GM23338 (cell line): ENCODE results near the gene GDPD4. TPM values are rescaled to one million over a fixed set of nuclear protein-coding genes. Genes with fewer than 3 reads are reported as not detected.

Experiments
- ATAC-seq: fragments of 200-7000 bp; cut with Tn5 transposase; 3 replicates; pipeline ENCODE4 v1.9.1; 2020
- DNase-seq: peaks from one replicate; pipeline ENCODE4 v3.0.0-alpha.2; 2015; ENCODE audit warnings: low spot score
- H2AFZ ChIP-seq: fragments of 200-600 bp; sonication (generic); 2 replicates; pipeline ENCODE4 v1.8.0; 2016; ENCODE audit warnings: antibody characterized with exemption, mild to moderate bottlenecking, moderate library complexity
- H3F3A ChIP-seq: fragments of 200-600 bp; sonication (generic); replicated peaks from 2 replicates; pipeline ENCODE4 v1.8.0; 2017; ENCODE audit warnings: antibody characterized with exemption, mixed run types, low read depth
- H3K27ac ChIP-seq: fragments of 200-600 bp; sonication (generic); 2 replicates; pipeline ENCODE4 v1.6.1; 2016; ENCODE audit warnings: low read depth
- H3K27me3 ChIP-seq: fragments of 200-600 bp; sonication (generic); 2 replicates; pipeline ENCODE4 v1.8.0; 2016; ENCODE audit warnings: mild to moderate bottlenecking, mixed run types, moderate library complexity; ENCODE audit not compliant: insufficient read depth
- H3K36me3 ChIP-seq: fragments of 200-600 bp; sonication (generic); 2 replicates; pipeline ENCODE4 v1.8.0; 2016; ENCODE audit warnings: mild to moderate bottlenecking; ENCODE audit not compliant: insufficient read depth
- H3K4me1 ChIP-seq: fragments of 200-600 bp; sonication (generic); 2 replicates; pipeline ENCODE4 v1.8.0; 2016; ENCODE audit warnings: mild to moderate bottlenecking, moderate library complexity; ENCODE audit not compliant: insufficient read depth
- H3K4me2 ChIP-seq: fragments of 200-600 bp; sonication (generic); 2 replicates; pipeline ENCODE4 v1.7.1; 2017; ENCODE audit warnings: mixed run types
- H3K4me3 ChIP-seq: fragments of 200-600 bp; sonication (generic); 2 replicates; pipeline ENCODE4 v1.6.1; 2016; ENCODE audit warnings: mixed run types
- H3K79me2 ChIP-seq: fragments of 200-600 bp; sonication (generic); replicated peaks from 2 replicates; pipeline ENCODE4 v1.8.0; 2017; ENCODE audit warnings: mild to moderate bottlenecking; ENCODE audit not compliant: insufficient read depth
- H3K9me2 ChIP-seq: fragments of 200-600 bp; sonication (generic); 2 replicates; pipeline ENCODE4 v1.8.0; 2017; ENCODE audit not compliant: insufficient read depth
- H4K20me1 ChIP-seq: fragments of 200-600 bp; sonication (generic); replicated peaks from 2 replicates; pipeline ENCODE4 v1.8.0; 2017; ENCODE audit warnings: mild to moderate bottlenecking; ENCODE audit not compliant: insufficient read depth
- H3K27ac Mint-ChIP-seq: 2 replicates; pipeline ENCODE4 v1.8.0; 2020; ENCODE audit warnings: inconsistent platforms, mild to moderate bottlenecking, moderate library complexity, mixed read lengths
- H3K27me3 Mint-ChIP-seq: 3 replicates; pipeline ENCODE4 v1.8.0; 2022; ENCODE audit warnings: low read depth, mild to moderate bottlenecking, moderate library complexity, mixed read lengths, inconsistent platforms; ENCODE audit not compliant: insufficient read depth, poor library complexity
- H3K36me3 Mint-ChIP-seq: 3 replicates; pipeline ENCODE4 v1.8.0; 2021; ENCODE audit warnings: low read depth, mild to moderate bottlenecking, inconsistent platforms, moderate library complexity, mixed read lengths
- H3K4me1 Mint-ChIP-seq: 3 replicates; pipeline ENCODE4 v1.8.0; 2020; ENCODE audit warnings: mild to moderate bottlenecking, inconsistent platforms, mixed read lengths
- H3K4me3 Mint-ChIP-seq: 3 replicates; pipeline ENCODE4 v1.8.0; 2021; ENCODE audit warnings: moderate library complexity, mild to moderate bottlenecking, inconsistent platforms, mixed read lengths
- H3K9me3 Mint-ChIP-seq: 3 replicates; pipeline ENCODE4 v1.8.0; 2020; ENCODE audit warnings: moderate library complexity, mild to moderate bottlenecking, inconsistent platforms, mixed read lengths
- CREB1 ChIP-seq: fragments of 250-450 bp; sonication (Bioruptor Pico); IDR thresholded peaks from 2 replicates; pipeline ENCODE4 v1.5.0; 2020; ENCODE audit warnings: low read depth, mild to moderate bottlenecking, moderate library complexity
- CTCF ChIP-seq, 2 experiments: fragments of 200-600 bp in 1 of 2; sonication (generic) in 1 of 2; conservative IDR thresholded peaks; 2 replicates each; pipeline versions ENCODE4 v1.5.1 to v1.6.1; 2016 to 2017; ENCODE audit warnings: antibody characterized with exemption in 2 of 2, low read depth in 2 of 2, mild to moderate bottlenecking in 2 of 2, moderate library complexity in 1 of 2
- EZH2 ChIP-seq: fragments of 200-600 bp; sonication (generic); IDR thresholded peaks from one replicate; pipeline ENCODE4 v1.8.0; 2017; ENCODE audit warnings: antibody characterized with exemption, mild to moderate bottlenecking, low read depth; ENCODE audit not compliant: unreplicated experiment
- EZH2phosphoT487 ChIP-seq: fragments of 200-600 bp; sonication (generic); IDR thresholded peaks from one replicate; pipeline ENCODE4 v1.8.1; 2018; ENCODE audit warnings: antibody characterized with exemption; ENCODE audit not compliant: unreplicated experiment
- NANOG ChIP-seq: IDR thresholded peaks from 2 replicates; pipeline ENCODE4 v1.6.1; 2016; ENCODE audit warnings: antibody characterized with exemption, borderline replicate concordance
- POLR2AphosphoS5 ChIP-seq: IDR thresholded peaks from 2 replicates; pipeline ENCODE4 v1.6.1; 2016; ENCODE audit warnings: antibody characterized with exemption, low read depth
- REST ChIP-seq: IDR thresholded peaks from one replicate; pipeline ENCODE4 v1.6.1; 2018; ENCODE audit warnings: antibody characterized with exemption; ENCODE audit not compliant: unreplicated experiment
- STAT1 ChIP-seq: IDR thresholded peaks from one replicate; pipeline ENCODE4 v1.6.1; 2016; ENCODE audit warnings: antibody characterized with exemption; ENCODE audit not compliant: unreplicated experiment
- ZNF114 ChIP-seq: fragments of 250-450 bp; sonication (Bioruptor Pico); IDR thresholded peaks from 2 replicates; pipeline ENCODE4 v1.5.0; 2020; ENCODE audit warnings: mild to moderate bottlenecking, moderate library complexity
- polyA plus RNA-seq: library from polyadenylated mRNA; unstranded; fragments of >200 nt; fragmentation: Nextera tagmentation; extraction: Ambion mirVana; gene quantifications from 2 replicates; pipeline ENCODE4 v1.2.1, GENCODE V29; 2016
- total RNA-seq: library from RNA; depleted of rRNA; stranded (reverse); fragments of >200 nt; shearing (Covaris generic); gene quantifications from 2 replicates; pipeline ENCODE4 v1.2.3, GENCODE V29; 2014

The GDPD4 gene
- total and polyA plus RNA-seq, 2 experiments from 2014 or later: not detected

DNA sequence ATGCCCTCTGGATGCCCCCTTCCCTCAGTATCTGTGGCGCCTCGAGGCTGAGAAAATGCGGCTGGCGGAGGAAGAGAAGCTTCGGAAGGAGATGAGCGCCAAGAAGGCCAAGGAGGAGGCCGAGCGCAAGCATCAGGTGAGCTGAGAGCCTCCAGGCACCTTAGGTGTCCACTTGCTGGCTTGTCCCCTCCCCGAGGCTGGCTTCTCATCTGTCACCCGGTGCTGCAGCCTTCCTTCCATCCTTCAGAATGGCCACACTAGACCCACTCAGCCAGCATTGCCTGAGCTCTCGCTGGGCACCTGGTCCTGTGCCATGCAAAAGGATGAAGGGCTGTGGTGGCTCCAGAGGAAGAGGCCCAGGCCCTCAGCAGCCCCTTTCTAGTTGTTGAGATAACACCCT lies 121.1 kb downstream of the GDPD4 start (continued):
- TF ChIP-seq EZH2 (no peak), REST (no peak), POLR2AphosphoS5 (no peak), EZH2phosphoT487 (no peak), CREB1 (CRISPR knock-in tag) (no peak), NANOG (no peak)

DNA sequence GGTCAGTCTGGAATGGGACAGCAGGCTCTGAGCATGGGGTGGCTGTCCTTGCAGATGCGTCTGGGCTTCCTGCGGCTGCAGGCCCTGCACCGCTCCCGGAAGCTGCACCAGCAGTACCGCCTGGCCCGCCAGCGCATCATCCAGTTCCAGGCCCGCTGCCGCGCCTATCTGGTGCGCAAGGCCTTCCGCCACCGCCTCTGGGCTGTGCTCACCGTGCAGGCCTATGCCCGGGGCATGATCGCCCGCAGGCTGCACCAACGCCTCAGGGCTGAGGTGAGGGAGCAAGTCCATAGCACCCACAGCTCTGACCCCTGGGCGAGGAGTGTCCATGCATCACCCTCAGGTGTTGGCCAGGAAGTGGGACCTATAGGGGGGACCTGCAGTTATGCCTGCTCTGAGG lies 121.8 kb downstream of the GDPD4 start:
- H3K4me1 Mint-ChIP-seq: peaks cover 23% of the 10 kb centered on the region
- H3K4me3 ChIP-seq: no peak overlapping the region
- no peaks in the 10 kb centered on the region for H4K20me1 ChIP-seq
- no peaks in the 10 kb centered on the region; the same call in 2 of the 3 replicates for H3K36me3 Mint-ChIP-seq
- H3K4me1 ChIP-seq: peaks cover 12% of the 10 kb centered on the region
- TF ChIP-seq ZNF114 (no peak), NANOG (no peak), STAT1 (no peak), EZH2phosphoT487 (no peak), POLR2AphosphoS5 (no peak), CREB1 (CRISPR knock-in tag) (no peak)
- H3K9me3 Mint-ChIP-seq: peaks cover 5% of the 10 kb centered on the region; the same call in 2 of the 3 replicates
- H3F3A ChIP-seq: no peaks in the 10 kb centered on the region
- no peak overlapping the region for H3K4me3 Mint-ChIP-seq
- H3K27ac ChIP-seq: no peak overlapping the region
- no peak overlapping the region for H3K4me2 ChIP-seq
- 0 out of 2 replicates have a peak, but pooled peaks cover 2% of the 10 kb centered on the region for H3K9me2 ChIP-seq
- no peaks in the 10 kb centered on the region for H3K36me3 ChIP-seq
- no peaks in the 10 kb centered on the region for H3K79me2 ChIP-seq
- ATAC-seq (no peak), DNase-seq (no peak)
- H2AFZ ChIP-seq: no peak overlapping the region
- peaks cover 13% of the 10 kb centered on the region for H3K27me3 Mint-ChIP-seq
- H3K27ac Mint-ChIP-seq: no peak overlapping the region
- no peaks in the 10 kb centered on the region for H3K27me3 ChIP-seq

GRCh38 chr11:77179048-77179447 lies 122.4 kb downstream of the GDPD4 start:
- no peak overlapping the region for H3K4me3 ChIP-seq
- no peaks in the 10 kb centered on the region for H3K79me2 ChIP-seq
- H3K9me2 ChIP-seq: 0 out of 2 replicates have a peak, but pooled peaks cover 2% of the 10 kb centered on the region
- no peak overlapping the region for H2AFZ ChIP-seq
- no peaks in the 10 kb centered on the region for H3K27me3 ChIP-seq
- H3K4me2 ChIP-seq: no peak overlapping the region
- Mint-ChIP-seq H3K27ac (no peak overlapping the region), H3K36me3 (no peaks in the 10 kb centered on the region; the same call in 2 of the 3 replicates), H3K9me3 (peaks cover 5% of the 10 kb centered on the region; the same call in 2 of the 3 replicates), H3K4me3 (no peak overlapping the region), H3K4me1 (peaks cover 29% of the 10 kb centered on the region), H3K27me3 (peaks cover 17% of the 10 kb centered on the region)
- no peak for DNase-seq
- no peaks in the 10 kb centered on the region for H3F3A ChIP-seq
- peaks cover 17% of the 10 kb centered on the region for H3K4me1 ChIP-seq
- no peak for ATAC-seq
- H3K27ac ChIP-seq: no peak overlapping the region
- no peaks in the 10 kb centered on the region for H3K36me3 ChIP-seq
- H4K20me1 ChIP-seq: no peaks in the 10 kb centered on the region
- no peak for TF ChIP-seq CTCF (conservative IDR thresholded peaks at IDR 0.05; ENCODE audit: low read depth in 2 of 2)
